Testis (tissue), 3 donors: ENCODE results near the gene TNFRSF13B. TPM values are rescaled to one million over a fixed set of nuclear protein-coding genes. Genes with fewer than 3 reads are reported as not detected.

Source experiments
- DNase-seq: peaks from one replicate; pipeline ENCODE4 v3.0.0-alpha.2; 2019
- H3K27ac ChIP-seq, 2 donors: fragments of 200-600 bp; sonication (generic); one replicate each; pipeline ENCODE4 v1.5.1; 2019
- H3K27me3 ChIP-seq: fragments of 200-600 bp; sonication (generic); one replicate; pipeline ENCODE4 v1.5.1; 2019
- H3K36me3 ChIP-seq: fragments of 200-600 bp; sonication (generic); one replicate; pipeline ENCODE4 v1.5.1; 2017; ENCODE audit warnings: low read depth; ENCODE audit errors: missing control alignments
- H3K4me1 ChIP-seq: fragments of 200-600 bp; sonication (generic); one replicate; pipeline ENCODE4 v1.5.1; 2019
- H3K4me3 ChIP-seq, 2 donors: fragments of 200-600 bp; sonication (generic); one replicate each; pipeline ENCODE4 v1.5.1; 2017 to 2019
- H3K9me3 ChIP-seq: fragments of 200-600 bp; sonication (generic); one replicate; pipeline ENCODE4 v1.5.1; 2017
- CTCF ChIP-seq, 3 experiments: fragments of 450-650 bp in 2 of 3; fragments of 200-600 bp in 1 of 3; sonication (generic) in 1 of 3; IDR thresholded peaks; one replicate each; pipeline ENCODE4 v1.5.1; 2016 to 2019; ENCODE audit warnings: antibody characterized with exemption in 3 of 3, mild to moderate bottlenecking in 2 of 3, moderate library complexity in 1 of 3
- POLR2A ChIP-seq: fragments of 450-650 bp; IDR thresholded peaks from one replicate; pipeline ENCODE4 v1.6.1; 2017; ENCODE audit warnings: antibody characterized with exemption, mild to moderate bottlenecking, moderate library complexity
- WGBS, 2 donors: methylation state at CpG; one replicate each; pipeline ENCODE4 v1.1.5; 2018; 5-methylcytosine and 5-hydroxymethylcytosine counted together
- intact Hi-C: fragments of 100-400 bp; cut with DNase I; formaldehyde crosslinking; loops from one replicate; pipeline ENCODE4 v1.15.1; 2023; ENCODE audit warnings: low total_unique reads
- polyA plus RNA-seq: library from polyadenylated mRNA; stranded (reverse); fragments of 350-450 nt; fragmentation: Illumina TruSeq; extraction: RNeasy Lipid Tissue Mini Kit (QIAGEN cat#74804); gene quantifications from one replicate; pipeline ENCODE4 v1.2.3, GENCODE V29; 2014; ENCODE audit warnings: low read depth, low replicate concordance; ENCODE audit not compliant: insufficient read depth
- small RNA-seq, 2 donors: library from RNA; depleted of rRNA; stranded (forward); fragments of <200 nt; gene quantifications; one replicate each; pipeline ENCODE3, GENCODE V24; 2016
- total RNA-seq, 2 donors: library from RNA; depleted of rRNA; stranded (reverse); fragments of >200 nt; gene quantifications; one replicate each; pipeline ENCODE4 v1.2.3, GENCODE V29; 2016

TNFRSF13B gene
- total and polyA plus RNA-seq, 3 donors from 2014 or later, result 0.59 TPM; not detected in 2

DNA sequence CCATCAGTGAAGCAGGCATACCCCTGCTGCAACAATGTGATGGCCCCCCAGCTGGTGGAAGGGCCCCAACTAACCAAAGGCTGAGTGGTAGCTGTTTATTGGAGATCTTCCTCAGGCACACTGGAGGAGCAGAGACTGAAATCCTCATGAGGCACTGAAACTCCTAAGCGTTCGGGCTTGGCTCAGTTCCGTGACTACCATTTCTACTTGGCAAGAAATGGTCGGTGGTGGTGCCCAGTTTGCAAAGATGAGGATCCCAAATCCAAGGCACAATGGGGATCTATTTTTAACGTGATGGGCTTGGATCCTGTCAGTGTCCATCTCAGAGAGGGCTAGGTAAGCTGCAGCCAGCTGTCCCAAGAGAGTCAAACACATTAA lies 82.8 kb downstream of the TNFRSF13B start:
- no peaks in the 10 kb centered on the region for H3K27me3 ChIP-seq
- 84 to 91% methylated on average over 5 of the region's 5 CpGs for WGBS, 2 donors
- no peak for DNase-seq
- no peaks in the 10 kb centered on the region for H3K36me3 ChIP-seq
- no peaks in the 10 kb centered on the region for H3K9me3 ChIP-seq
- no peaks in the 10 kb centered on the region for H3K4me1 ChIP-seq
- intact Hi-C loops, result no loop called here
- no peak overlapping the region for H3K4me3 ChIP-seq
- TF ChIP-seq CTCF (IDR thresholded peaks at IDR 0.05) (no peak), POLR2A (no peak)
- H3K27ac ChIP-seq, result no peak overlapping the region

Small RNAs within 50 kb of the gene (small RNA-seq; reads per million reads assigned to genes)
- gene AL353996.1, result 0 reads per million in 2 donors

Other genes starting within 250 kb of the TNFRSF13B start
- 100 to 1,000 TPM; 304 to 337 TPM for gene MPRIP, start 70.3 kb upstream of the TNFRSF13B start, total RNA-seq
- gene MPRIP, start 70.3 kb upstream of the TNFRSF13B start, polyA plus RNA-seq, result 191 TPM
- gene PLD6, start 234.2 kb upstream of the TNFRSF13B start, total RNA-seq, result 10 to 100 TPM; 39.9 to 44.2 TPM
- gene PLD6, start 234.2 kb upstream of the TNFRSF13B start, polyA plus RNA-seq, result 41.5 TPM